NCI-H748 (cell line): ENCODE data around the gene SLC6A16.
A peak's percentile ranks its signal among the peaks of the same experiment; 100 is the strongest.
"Not testable (repeated sequence)": the region's sequence is repeated elsewhere in the genome, so short reads cannot be mapped to it uniquely, and the experiment has no call there.

Source experiments
- DNase-seq: peaks from one replicate; lab custom pipeline; 2025; ENCODE audit not compliant: unreplicated experiment; lab: John Stamatoyannopoulos, UW

SLC6A16 gene

DNA sequence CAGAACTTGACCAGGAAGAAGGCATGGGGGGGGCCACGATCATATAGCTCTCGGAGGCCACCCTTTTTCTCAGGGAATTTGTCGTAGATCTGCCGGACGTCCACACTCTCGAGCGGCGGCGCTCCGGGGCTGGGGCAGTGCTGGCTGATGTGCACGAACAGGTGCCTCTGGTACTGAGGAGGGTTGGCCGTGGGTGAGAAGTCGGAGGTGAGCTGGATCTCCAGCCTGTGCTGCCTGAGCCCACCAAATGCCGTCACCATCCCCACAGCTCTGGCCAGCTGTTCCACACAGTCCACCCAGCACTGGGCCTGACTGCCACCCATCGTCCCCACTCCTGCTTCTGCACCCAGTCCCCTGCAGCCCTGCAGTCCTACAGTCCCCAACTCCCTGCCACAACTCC is 22.2 kb upstream of the SLC6A16 start:
- DNase-seq = no peak

DNA sequence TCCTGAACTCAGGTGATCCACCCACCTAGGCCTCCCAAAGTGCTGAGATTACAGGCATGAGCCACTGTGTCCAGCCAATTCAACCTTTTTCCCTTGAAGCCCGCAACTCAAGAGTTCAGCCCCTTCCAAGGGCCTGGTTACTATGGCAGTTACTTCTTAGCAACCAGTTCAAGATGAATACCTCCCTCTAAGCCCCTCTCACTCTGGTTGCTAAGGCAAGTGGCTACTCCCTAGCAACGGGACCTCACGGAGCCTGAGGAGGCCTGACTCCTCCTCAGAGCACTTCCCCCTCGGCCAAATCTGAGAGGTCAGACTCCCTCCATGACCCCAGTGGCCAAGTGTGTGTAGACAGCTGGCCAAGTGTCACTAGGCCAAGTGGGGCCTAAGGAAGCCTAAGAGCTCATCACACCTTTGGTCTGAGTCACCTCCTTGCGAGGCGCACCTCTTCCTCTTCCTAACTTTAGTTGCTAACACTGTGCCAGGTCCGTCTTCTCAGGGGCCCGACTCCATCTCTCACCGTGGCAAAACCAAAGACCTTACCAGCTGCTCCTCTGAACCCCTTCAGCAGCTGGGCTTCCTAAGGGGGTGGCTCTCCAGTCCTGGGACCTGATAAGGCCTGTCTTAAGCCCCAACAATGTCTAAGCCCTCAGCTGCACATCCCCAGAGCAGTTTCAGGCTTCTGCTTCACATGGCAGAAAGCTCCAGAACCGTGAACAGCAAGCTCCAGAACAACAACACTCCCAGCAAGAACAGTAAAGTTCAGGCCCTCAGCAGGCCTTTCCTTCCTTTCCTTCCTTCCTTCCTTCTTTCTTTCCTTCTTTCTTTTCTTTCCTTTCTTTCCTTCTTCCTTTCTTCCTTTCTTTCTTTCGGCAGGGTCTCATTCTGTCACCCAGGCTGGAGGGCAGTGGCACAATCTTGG is 19.8 kb upstream of the SLC6A16 start:
- DNase-seq = peak; percentile 57

DNA sequence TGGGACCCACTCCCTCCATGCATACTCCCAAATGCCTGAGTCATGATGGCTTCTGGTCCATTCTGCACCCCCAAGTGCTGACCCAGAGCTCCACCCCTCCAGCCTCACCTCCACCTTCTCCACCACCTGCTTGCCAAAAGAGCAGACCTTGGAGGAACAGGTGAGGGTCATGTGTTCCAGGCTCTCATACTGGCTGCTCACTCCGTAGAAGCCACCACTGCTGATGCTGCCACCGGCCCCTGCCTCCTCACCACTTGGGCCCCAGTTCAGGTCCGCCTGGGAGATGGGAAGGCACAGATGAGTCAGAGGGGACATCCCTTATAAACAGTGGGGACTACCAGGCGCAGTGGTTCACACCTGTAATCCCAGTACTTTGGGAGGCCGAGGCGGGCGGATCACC is 18.1 kb upstream of the SLC6A16 start:
- no peak for DNase-seq

DNA sequence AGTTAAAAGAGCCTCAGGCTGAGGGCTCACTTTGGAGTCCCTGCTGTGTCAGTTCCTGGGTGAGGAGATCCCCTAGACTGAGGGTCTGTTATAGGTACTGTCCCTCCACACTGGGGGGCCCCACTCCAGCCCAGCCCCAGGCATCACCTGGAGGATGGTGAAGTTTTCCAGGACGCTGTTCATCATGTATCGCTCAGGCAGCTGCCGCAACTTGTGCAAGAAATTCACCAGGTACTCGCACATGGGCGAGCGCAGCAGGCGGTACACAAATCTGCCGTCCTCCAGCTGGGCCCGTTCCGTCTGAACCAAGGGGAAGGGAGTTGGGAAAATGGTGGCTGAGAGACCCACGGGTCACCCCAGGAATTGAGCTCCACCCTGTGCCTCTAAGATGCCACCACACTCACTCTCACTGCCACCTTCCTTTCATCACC is 17.3 kb upstream of the SLC6A16 start:
- no peak for DNase-seq

DNA sequence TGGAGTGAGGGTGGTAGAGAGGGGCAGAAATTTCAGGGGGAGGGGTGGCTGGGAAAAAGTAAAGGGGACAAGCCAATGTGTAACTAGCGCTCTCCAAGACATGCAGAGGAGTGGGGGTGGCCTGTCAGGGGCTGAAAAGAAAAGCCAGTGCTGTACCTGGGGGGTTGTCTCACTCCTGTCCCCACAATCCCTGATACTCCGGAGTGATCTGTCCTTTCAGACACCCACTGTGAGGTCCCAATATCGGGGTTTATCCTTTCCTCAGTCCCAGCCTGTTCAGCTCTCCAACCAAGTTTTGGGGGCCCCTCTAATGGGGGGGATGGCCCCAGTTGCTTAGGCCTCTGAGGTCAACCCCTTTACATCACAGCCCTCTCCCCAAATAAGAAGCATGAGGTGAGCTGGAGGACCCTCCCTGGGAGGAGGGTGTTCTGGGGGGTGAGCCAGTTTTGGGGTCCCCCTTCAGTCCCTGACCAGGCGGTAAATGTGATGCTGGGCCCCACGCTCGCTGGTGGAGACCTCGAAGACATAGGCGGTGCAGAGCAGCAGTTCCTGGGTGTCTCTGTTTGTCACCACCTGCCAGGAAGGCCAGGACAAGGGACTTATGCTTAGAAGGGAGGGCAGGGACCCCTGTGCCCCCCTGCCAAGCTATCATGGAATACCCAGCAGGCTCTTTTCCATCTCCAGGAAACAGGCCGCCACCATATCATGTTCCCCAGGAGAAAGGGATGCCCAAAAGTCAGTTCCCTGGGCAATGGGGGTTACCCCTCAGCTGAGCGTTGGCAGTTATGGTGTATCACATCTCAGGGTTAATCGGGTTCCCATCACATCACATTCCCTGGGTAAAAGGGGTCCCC is 16.1 kb upstream of the SLC6A16 start:
- no peak for DNase-seq

DNA sequence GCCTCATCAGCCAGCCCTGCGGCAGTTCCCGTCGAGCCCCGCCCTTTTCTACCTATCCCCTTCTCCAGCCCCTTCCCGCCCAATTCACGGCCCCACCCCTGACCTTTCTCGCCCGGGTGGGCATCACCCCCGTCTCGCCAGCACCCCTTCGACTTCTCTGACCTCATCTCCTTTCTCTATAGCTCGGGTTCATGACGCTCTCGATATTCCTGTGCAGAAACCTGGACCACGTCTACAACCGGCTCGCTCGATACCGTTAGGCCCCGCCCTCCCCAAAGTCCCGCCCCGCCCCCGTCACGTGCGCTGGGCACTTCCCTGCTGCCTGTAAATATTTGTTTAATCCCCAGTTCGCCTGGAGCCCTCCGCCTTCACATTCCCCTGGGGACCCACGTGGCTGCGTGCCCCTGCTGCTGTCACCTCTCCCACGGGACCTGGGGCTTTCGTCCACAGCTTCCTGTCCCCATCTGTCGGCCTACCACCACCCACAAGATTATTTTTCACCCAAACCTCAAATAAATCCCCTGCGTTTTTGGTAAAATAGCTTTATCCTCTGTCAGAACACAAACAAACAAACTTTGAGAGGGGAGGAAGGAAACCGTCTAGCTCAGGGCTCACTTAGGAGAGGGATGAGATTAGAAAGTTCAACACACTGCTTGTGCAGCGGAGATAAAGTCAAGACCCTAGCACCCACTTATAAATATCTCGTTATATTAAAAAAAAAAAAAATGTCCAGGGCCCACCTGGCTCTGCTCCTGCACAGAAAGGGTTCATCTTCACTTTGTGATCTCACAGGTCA is 15.3 kb upstream of the SLC6A16 start:
- peak; percentile 73 for DNase-seq

DNA sequence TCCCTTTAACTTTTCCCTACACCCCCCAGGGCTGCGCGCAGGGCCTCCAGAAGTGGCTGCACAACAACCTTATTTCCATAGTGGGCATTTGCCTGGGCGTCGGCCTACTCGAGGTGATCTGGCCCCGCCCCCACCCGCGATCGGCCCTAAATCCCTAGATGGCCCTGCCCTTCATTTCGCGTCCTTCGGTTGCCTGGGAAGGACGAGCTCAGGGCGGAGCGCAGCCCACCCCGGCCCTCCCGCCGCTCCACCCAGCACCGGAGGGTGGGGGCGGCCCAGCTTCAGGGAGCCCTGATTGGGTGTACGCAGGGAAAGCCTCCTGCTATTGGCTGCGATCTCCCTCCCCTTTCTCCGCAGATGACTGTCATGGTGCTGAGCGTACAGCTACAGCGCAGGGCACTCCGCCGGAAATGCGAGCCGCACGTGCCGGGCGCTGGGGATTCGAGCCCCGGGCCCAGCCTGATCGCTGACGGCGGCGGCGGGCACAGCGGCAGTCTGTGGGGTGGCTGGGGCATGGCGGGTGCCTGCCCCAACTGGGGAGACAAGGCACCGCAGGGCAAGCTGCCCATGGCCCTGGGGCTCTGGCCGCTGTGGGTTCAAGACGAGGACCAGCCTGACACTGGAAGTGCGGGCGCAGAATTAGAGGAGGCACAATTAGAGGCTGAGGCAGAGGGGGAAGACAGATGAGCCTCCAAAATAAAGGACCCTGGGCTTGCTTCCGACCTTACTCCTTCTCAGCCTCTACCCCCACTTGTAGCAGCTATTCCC is 14.5 kb upstream of the SLC6A16 start:
- DNase-seq = peak; percentile 92

DNA sequence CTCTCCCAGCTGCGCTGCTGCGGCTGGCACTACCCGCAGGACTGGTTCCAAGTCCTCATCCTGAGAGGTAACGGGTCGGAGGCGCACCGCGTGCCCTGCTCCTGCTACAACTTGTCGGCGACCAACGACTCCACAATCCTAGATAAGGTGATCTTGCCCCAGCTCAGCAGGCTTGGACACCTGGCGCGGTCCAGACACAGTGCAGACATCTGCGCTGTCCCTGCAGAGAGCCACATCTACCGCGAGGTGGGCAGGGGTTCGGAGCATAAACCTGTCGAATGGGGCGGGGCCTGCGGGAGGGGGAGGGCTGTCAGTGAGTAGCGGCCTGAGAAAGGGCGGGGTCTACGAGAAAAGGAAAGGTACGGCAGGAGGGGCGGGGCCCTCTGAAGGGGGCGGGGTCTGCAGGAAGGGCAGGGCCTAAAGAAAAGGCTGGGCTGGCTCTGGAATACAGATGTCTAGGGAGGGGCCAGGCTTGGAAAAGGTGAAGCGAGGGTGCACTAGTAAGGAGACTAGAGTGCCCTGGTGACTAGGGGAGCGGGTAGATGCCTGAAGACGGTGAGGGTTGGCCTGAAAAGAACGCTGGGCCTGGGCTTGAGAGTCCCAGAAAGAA is 13.8 kb upstream of the SLC6A16 start:
- peak; percentile 84 for DNase-seq

DNA sequence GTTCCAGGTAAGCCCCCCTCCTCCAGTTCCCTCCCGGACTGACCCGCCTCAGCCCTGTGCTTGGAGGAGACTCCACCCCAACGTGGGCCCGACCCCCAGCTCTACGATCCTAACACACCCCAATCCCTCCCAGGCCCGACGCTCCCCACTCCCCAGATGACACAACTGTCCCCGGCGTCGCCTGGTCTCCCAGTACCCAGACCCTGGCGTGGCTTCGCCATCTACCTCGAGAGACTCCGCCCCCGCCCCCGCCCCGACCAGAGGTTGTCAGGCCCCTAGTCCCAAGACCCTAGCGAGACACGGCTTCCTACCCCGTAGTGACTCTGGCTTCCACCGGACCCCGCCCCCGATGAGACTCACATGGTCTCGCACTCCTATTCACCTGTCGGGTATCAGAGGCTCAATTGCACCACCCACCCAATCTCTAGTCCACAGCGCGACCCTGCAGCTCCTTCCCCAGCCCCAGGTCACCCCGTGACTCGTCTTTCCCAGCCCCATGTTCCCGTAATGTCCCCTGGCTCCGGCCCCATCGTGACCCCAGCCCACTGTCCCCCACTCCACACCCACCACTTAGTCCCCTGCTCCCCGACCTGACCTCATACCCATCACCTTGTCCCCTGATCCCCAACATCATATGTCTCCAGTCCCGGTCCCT is 13.2 kb upstream of the SLC6A16 start:
- DNase-seq = no peak

DNA sequence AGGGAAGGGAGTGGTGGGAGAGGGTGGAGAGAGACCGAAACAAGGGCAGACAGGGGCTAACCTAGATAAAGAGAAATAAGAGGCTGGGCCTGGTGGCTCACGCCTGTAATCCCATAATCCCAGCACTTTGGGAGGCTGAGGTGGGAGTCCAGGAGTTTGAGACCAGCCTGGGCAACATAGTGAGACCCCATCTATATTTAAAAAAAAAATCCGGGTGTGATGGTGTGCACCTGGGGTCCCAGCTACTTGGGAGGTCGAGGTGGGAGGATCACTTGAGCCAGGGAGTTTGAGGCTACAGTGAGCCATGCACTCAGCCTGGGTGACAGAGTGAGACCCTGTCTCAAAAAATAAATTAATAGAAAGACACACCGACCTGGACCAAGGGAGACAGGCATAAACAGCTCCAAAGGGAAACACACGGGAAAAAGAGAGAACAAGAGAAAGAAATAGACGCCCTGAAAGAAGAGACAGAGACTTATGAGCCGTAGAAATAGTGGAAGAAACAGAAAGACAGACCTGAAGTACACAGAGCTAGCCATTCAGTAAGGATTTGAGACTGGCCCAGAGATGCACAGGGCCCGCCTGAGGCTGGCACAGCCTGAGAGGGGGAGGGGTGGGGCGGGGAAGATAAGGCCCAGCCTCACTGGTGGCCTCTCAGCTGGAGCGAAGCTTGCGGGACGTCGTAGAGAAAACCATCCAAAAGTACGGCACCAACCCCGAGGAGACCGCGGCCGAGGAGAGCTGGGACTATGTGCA is 12.5 kb upstream of the SLC6A16 start:
- DNase-seq = no peak

DNA sequence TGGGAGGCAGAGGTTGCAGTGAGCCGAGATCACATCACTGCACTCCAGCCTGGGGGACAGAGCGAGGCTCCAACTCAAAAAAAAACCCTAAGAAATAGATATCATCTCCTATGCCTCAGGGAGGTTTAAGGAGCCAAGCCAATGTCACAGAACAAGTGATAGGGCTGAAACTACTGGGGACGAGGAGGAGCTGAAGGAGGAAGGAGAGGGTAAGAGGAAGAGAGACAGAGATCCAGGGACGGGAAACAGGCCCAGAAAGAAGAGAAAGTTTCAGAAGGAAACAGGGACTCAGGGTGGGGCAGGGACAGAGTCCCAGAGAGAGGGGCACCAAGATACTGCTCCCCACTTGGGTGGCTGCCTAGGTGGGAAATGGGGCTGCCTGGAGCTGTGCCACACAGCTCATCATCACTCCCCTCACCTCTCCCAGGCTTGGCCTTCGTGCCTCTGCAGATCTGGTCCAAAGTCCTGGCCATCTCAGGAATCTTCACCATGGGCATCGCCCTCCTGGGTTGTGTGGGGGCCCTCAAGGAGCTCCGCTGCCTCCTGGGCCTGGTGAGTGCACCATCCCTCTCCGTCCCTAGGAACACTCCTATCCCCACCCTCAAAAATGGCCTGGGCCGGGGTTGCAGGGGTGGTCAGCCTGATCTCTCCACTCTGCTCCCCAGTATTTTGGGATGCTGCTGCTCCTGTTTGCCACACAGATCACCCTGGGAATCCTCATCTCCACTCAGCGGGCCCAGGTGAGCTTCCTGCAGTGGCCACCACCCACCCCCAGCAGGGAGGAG is 11.7 kb upstream of the SLC6A16 start:
- DNase-seq = no peak

DNA sequence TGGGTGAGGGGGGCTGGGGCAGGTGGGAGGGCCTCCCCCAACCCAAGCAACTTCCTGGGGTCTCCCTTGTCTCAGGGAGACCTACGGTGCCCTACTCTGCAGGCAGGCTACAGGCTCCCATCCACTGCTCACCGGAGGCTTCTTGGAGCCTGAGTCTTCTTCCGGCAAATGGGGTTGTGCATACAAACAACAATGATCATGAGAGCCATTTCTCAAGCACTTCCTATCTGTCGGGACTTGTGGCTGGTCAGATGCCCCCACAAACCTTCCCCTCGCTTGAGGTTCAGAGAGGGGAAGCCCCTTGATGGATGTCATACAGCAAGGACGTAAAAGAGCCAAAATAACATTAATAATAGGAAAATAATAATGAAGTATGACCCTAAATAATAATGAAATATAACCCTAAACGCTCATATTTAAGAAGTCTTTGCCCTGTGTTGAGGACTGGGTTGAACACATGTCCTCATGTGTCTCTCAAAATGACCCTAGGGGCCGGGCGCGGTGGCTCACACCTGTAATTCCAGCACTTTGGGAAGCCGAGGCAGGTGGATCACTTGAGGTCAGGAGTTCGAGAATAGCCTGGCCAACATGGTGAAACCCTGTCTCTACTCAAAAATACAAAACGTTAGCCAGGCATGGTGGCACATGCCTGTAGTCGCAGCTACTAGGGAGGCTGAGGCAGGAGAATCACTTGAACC is 10.9 kb upstream of the SLC6A16 start:
- no peak for DNase-seq

DNA sequence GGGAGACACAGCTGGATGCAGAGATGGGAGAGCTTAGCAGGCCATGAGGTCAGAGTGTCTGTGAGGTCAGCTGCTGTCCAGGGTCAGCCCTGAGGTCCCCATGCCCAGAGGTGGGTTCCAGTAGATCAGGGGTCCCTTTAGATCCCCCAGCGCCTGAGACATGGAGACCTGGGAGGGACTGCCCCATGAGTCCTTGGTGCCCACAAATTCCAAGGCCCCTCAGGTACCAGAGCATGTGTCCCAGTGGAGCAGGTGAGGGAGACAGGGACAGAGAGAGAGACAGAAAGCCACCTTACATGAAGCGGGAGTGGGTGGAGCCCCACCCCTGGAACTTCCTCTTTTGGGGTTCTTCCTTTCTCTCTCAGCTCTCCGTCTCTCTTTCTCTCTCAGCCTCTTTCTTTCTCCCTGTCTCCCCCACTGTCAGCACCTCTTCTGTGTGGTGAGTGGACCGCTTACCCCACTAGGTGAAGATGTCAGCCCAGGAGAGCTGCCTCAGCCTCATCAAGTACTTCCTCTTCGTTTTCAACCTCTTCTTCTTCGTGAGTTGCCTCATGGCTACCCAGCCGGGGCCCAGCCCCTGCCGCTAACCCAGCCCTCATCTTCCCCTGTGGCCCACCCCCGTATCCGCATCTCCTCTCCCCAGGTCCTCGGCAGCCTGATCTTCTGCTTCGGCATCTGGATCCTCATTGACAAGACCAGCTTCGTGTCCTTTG is 10.2 kb upstream of the SLC6A16 start, which contains the start of gene CD37:
Gene CD37 (plus strand): TSS at position 336 of the 713 bp plus-strand sequence. CDS start 135 bp downstream, at position 471.
- no peak for DNase-seq

DNA sequence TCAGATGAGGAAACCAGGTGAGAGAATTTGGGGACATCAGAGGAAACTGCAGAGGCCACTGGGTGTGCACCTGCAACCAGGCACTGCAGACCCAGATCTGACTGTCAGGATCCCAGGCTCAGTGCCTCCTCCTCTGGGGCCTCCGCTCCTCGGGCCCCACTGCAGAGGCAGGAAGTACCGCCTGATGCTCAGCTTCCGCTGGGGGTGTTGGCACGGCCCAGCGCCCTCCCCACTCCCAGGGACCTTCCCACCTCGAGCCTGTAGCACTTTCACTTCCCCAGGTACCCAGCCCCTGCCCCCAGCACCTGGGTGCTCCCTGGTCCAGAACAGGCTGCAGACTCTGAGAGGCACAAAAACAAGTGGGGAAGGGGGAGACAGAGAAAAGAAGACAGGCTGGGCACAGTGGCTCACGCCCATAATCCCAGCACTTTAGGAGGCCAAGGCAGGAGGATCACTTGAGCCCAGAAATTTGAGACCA is 8.9 kb upstream of the SLC6A16 start:
- DNase-seq = no peak

DNA sequence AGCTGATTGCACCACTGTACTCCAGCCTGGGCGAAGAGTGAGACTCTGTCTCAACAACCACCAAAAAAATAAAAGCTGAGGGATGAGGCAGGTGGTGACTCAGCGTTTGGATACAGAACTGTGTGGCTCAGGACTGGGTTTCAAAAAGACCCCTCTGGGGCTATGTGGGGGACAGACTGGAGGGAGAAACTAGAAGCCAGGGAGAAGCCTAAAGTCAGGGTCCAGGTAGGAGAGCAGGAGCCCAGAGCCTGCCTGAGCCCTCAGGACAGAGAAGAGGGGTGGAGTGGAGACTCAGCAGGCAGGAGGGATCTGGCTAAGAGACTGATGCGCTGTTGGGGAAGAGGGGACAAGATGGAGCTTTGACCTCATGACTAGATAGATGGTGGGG is 8.4 kb upstream of the SLC6A16 start:
- no peak for DNase-seq

DNA sequence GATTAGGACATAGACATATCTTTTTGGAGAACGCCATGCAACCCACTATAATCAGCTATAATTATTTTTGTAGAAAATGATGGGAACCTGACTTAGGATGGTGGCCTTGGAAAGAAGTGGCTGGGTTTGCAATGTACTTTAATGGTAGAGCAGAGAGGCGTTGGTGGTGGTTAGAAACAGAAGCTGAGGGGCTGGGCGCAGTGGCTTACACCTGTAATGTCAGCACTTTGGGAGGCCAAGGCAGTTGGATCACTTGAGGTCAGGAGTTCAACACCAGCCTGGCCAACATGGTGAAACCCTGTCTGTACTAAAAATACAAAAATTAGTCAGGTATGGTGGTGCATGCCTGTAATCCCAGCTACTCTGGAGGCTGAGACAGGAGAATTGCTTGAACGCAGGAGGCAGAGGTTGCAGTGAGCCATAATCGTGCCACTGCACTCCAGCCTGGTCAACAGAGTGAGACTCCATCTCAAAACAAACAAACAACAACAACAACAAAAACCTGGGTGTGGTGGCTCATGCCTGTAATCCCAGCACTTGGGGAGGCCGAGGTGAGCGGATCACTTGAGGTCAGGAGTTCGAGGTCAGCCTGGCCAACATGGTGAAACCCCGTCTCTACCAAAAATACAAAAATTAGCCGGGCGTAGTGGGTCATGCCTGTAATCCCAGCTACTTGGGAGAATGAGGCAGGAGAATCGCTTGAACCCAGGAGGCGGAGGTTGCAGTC is 7.9 kb upstream of the SLC6A16 start:
- not testable (repeated sequence) for DNase-seq
